K562 (cell line): ENCODE measurements around the gene ACSM6. TPM values are rescaled to one million over a fixed set of nuclear protein-coding genes. Genes with fewer than 3 reads are reported as not detected.

Source experiments
- BACH1 ChIP-seq: fragments of 200-800 bp; sonication (Bioruptor generic); IDR thresholded peaks from 2 replicates; pipeline ENCODE4 v1.6.1; 2016; ENCODE audit warnings: missing genetic modification characterization, missing compliant biosample characterization
- CBFB ChIP-seq: sonication (generic); formaldehyde crosslinking; IDR thresholded peaks from 2 replicates; pipeline ENCODE4 v1.4.0; 2020; ENCODE audit warnings: mild to moderate bottlenecking, missing genetic modification reagents
- CTBP1 ChIP-seq: fragments of 450-650 bp; IDR thresholded peaks from 2 replicates; pipeline ENCODE4 v1.6.1; 2016; ENCODE audit warnings: borderline replicate concordance
- DACH1 ChIP-seq: fragments of 450-650 bp; IDR thresholded peaks from 2 replicates; pipeline ENCODE4 v1.6.1; 2018; ENCODE audit not compliant: partially characterized antibody
- EGR1 ChIP-seq: fragments of 450-650 bp; conservative IDR thresholded peaks from 2 replicates; pipeline ENCODE4 v1.6.1; 2017; ENCODE audit warnings: mild to moderate bottlenecking
- ELF2 ChIP-seq: fragments of 250-450 bp; sonication (Bioruptor Pico); IDR thresholded peaks from 2 replicates; pipeline ENCODE4 v1.5.0; 2021; ENCODE audit warnings: mild to moderate bottlenecking
- GATAD2B ChIP-seq: fragments of 450-650 bp; IDR thresholded peaks from 2 replicates; pipeline ENCODE4 v1.6.1; 2017; ENCODE audit warnings: mild to moderate bottlenecking, borderline replicate concordance
- HDAC6 ChIP-seq: IDR thresholded peaks from 2 replicates; pipeline ENCODE4 v1.6.1; 2012; ENCODE audit warnings: low read depth, mild to moderate bottlenecking, control low read depth, inconsistent platforms, low read length, moderate library complexity
- IFI16 ChIP-seq: fragments of 250-450 bp; sonication (Bioruptor Pico); IDR thresholded peaks from 2 replicates; pipeline ENCODE4 v2.1.2; 2022; ENCODE audit warnings: mild to moderate bottlenecking, inconsistent platforms
- KDM4B ChIP-seq, 2 experiments: fragments of 450-650 bp in 1 of 2; sonication (generic) in 1 of 2; IDR thresholded peaks; 2 replicates each; pipeline ENCODE4 v1.6.1; 2016 to 2017; ENCODE audit warnings: borderline replicate concordance in 2 of 2, antibody characterized with exemption in 1 of 2, low read depth in 1 of 2, mild to moderate bottlenecking in 1 of 2
- KLF6 ChIP-seq: fragments of 250-450 bp; sonication (Bioruptor Pico); IDR thresholded peaks from 2 replicates; pipeline ENCODE4 v1.4.0; 2020; ENCODE audit warnings: mild to moderate bottlenecking, moderate library complexity, borderline replicate concordance
- MEF2D ChIP-seq: conservative IDR thresholded peaks from 2 replicates; pipeline ENCODE4 v1.6.1; 2016; ENCODE audit warnings: low read depth, missing genetic modification characterization, missing compliant biosample characterization
- NBN ChIP-seq: fragments of 450-650 bp; IDR thresholded peaks from 2 replicates; pipeline ENCODE4 v1.6.1; 2016; ENCODE audit warnings: low read depth, mild to moderate bottlenecking
- NEUROD1 ChIP-seq: fragments of 150-350 bp; IDR thresholded peaks from 2 replicates; pipeline ENCODE4 v1.6.1; 2014; ENCODE audit warnings: borderline replicate concordance, low read length, low read depth; ENCODE audit not compliant: partially characterized antibody
- NR2F6 ChIP-seq: fragments of 450-650 bp; formaldehyde crosslinking; IDR thresholded peaks from 2 replicates; pipeline ENCODE4 v1.4.0; 2020; ENCODE audit warnings: mild to moderate bottlenecking
- PRMT5 ChIP-seq: sonication (generic); formaldehyde crosslinking; IDR thresholded peaks from 2 replicates; pipeline ENCODE4 v1.5.0; 2020; ENCODE audit warnings: missing genetic modification reagents
- RBFOX2 ChIP-seq: fragments of 200-400 bp; formaldehyde crosslinking; IDR thresholded peaks from 2 replicates; pipeline ENCODE4 v1.6.1; 2017; ENCODE audit warnings: low read depth, mild to moderate bottlenecking, low read length, moderate library complexity
- SRSF7 ChIP-seq: fragments of 200-400 bp; formaldehyde crosslinking; optimal IDR thresholded peaks from 2 replicates; pipeline ENCODE3; 2017; ENCODE audit warnings: mild to moderate bottlenecking, low read depth, low read length
- ZC3H4 ChIP-seq: sonication (generic); formaldehyde crosslinking; IDR thresholded peaks from 2 replicates; pipeline ENCODE4 v1.9.0; 2021; ENCODE audit warnings: missing genetic modification reagents, borderline replicate concordance
- ZFP36 ChIP-seq: fragments of 150-350 bp; IDR thresholded peaks from 2 replicates; pipeline ENCODE4 v1.6.1; 2018; ENCODE audit warnings: low read length, low read depth; ENCODE audit not compliant: partially characterized antibody
- ZFX ChIP-seq: sonication (generic); formaldehyde crosslinking; IDR thresholded peaks from 2 replicates; pipeline ENCODE4 v1.8.0; 2022; ENCODE audit warnings: mild to moderate bottlenecking, missing genetic modification reagents, moderate library complexity
- ZNF143 ChIP-seq: sonication (generic); formaldehyde crosslinking; IDR thresholded peaks from 2 replicates; pipeline ENCODE4 v1.9.0; 2022; ENCODE audit warnings: mild to moderate bottlenecking, missing genetic modification reagents
- ZNF41 ChIP-seq: fragments of 250-450 bp; sonication (Bioruptor Pico); conservative IDR thresholded peaks from 2 replicates; pipeline ENCODE4 v1.4.0; 2020; ENCODE audit warnings: mild to moderate bottlenecking
- ZNF445 ChIP-seq: fragments of 250-450 bp; sonication (Bioruptor Pico); IDR thresholded peaks from 2 replicates; pipeline ENCODE4 v1.4.0; 2020; ENCODE audit warnings: low read depth, mild to moderate bottlenecking, moderate library complexity
- ZSCAN32 ChIP-seq: fragments of 450-650 bp; formaldehyde crosslinking; IDR thresholded peaks from 2 replicates; pipeline ENCODE4 v1.4.0; 2020; ENCODE audit warnings: mild to moderate bottlenecking, moderate library complexity
- polyA plus RNA-seq, 8 experiments: library from polyadenylated mRNA; depleted of rRNA in 4 of 8; stranded (reverse) in 5 of 8; unstranded in 3 of 8; fragments of >200 nt; fragmentation: Nextera tagmentation in 2 of 8; fragmentation: Illumina TruSeq in 1 of 8; extraction: Ambion mirVana in 2 of 8; extraction: Trizol in 1 of 8; gene quantifications; 2 replicates each; pipeline versions ENCODE4 v1.2.1 to v1.2.3, GENCODE V29; 2011 to 2014; ENCODE audit warnings: inconsistent platforms in 1 of 8, missing spikeins in 1 of 8
- total RNA-seq, 7 experiments: library from RNA; depleted of rRNA in 6 of 7; stranded (reverse); fragments of >200 nt in 6 of 7; fragmentation: Illumina TruSeq in 2 of 7; extraction: Trizol in 2 of 7; gene quantifications; 2 replicates each; pipeline versions ENCODE4 v1.2.1 to v1.2.3, GENCODE V29; 2011 to 2021; ENCODE audit warnings: low replicate concordance in 1 of 7
- TF ChIP-seq, protein P1 (sequence below): fragments of 450-650 bp; IDR thresholded peaks from 2 replicates; pipeline ENCODE4 v1.6.1; 2017; ENCODE audit warnings: mild to moderate bottlenecking, moderate library complexity
- TF ChIP-seq, protein P2 (sequence below): IDR thresholded peaks from 2 replicates; pipeline ENCODE4 v1.6.1; 2012; ENCODE audit warnings: low read depth, low read length, improper control_type of control experiment, borderline replicate concordance
- TF ChIP-seq, protein P3 (sequence below): fragments of 250-450 bp; sonication (Bioruptor Pico); IDR thresholded peaks from 2 replicates; pipeline ENCODE4 v1.4.0; 2020; ENCODE audit warnings: mild to moderate bottlenecking

The ACSM6 gene
- total and polyA plus RNA-seq, 9 of the 15 experiments (the other 6 are each of a cell fraction or from before 2014, with no cell fraction given), result not detected

DNA sequence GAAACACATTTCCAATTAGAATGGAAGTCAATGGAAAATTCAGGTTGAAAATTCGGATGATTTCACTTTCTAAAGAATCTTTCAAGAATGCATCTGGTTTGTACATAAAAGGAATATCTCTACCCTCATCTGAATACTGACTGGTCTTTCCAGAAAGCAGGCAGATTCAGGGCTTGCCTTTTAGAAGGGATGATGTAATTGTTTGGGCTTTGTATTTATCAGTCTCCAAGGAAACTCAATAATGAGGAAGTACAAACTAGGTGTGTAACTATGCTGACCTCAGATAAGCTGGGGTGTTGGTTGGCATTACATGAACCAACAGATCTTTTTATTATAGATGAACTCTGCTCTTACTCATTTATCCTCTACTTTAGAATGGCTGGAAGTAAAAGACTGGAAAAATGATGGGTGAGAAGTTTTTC is 72.6 kb downstream of the ACSM6 start (continued):
- TF ChIP-seq, protein P1, sequence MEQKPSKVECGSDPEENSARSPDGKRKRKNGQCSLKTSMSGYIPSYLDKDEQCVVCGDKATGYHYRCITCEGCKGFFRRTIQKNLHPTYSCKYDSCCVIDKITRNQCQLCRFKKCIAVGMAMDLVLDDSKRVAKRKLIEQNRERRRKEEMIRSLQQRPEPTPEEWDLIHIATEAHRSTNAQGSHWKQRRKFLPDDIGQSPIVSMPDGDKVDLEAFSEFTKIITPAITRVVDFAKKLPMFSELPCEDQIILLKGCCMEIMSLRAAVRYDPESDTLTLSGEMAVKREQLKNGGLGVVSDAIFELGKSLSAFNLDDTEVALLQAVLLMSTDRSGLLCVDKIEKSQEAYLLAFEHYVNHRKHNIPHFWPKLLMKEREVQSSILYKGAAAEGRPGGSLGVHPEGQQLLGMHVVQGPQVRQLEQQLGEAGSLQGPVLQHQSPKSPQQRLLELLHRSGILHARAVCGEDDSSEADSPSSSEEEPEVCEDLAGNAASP, result no peak
- TF ChIP-seq SRSF7, result no peak
- no peak for TF ChIP-seq NBN
- TF ChIP-seq ZFP36, result no peak
- no peak for TF ChIP-seq ZFX (CRISPR knock-in tag)
- TF ChIP-seq KDM4B (IDR thresholded peaks at IDR 0.05; ENCODE audit: borderline replicate concordance in 2 of 2, low read depth in 1 of 2), result no peak
- TF ChIP-seq CBFB, result no peak
- no peak for TF ChIP-seq ZNF445 (CRISPR knock-in tag)
- no peak for TF ChIP-seq EGR1
- TF ChIP-seq ZNF143 (CRISPR knock-in tag), result no peak
- TF ChIP-seq, protein P2, sequence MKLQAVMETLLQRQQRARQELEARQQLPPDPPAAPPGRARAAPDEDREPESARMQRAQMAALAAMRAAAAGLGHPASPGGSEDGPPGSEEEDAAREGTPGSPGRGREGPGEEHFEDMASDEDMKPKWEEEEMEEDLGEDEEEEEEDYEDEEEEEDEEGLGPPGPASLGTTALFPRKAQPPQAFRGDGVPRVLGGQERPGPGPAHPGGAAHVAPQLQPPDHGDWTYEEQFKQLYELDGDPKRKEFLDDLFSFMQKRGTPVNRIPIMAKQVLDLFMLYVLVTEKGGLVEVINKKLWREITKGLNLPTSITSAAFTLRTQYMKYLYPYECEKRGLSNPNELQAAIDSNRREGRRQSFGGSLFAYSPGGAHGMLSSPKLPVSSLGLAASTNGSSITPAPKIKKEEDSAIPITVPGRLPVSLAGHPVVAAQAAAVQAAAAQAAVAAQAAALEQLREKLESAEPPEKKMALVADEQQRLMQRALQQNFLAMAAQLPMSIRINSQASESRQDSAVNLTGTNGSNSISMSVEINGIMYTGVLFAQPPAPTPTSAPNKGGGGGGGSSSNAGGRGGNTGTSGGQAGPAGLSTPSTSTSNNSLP, result peak; percentile 56; the same call in 1 of the 2 replicates
- no peak for TF ChIP-seq ZSCAN32 (CRISPR knock-in tag)
- TF ChIP-seq CTBP1, result peak; percentile 52; the same call in 1 of the 2 replicates
- TF ChIP-seq MEF2D (tag), result 0 out of 2 replicates have a peak, but pooled peaks have one; percentile 18
- peak; percentile 37 for TF ChIP-seq DACH1
- TF ChIP-seq ZNF41 (CRISPR knock-in tag), result no peak
- TF ChIP-seq ELF2 (CRISPR knock-in tag), result no peak
- TF ChIP-seq RBFOX2, result no peak
- TF ChIP-seq GATAD2B, result peak; percentile 61; the same call in 1 of the 2 replicates
- TF ChIP-seq ZC3H4 (CRISPR knock-in tag), result no peak
- TF ChIP-seq NR2F6 (CRISPR knock-in tag), result no peak
- TF ChIP-seq, protein P3, sequence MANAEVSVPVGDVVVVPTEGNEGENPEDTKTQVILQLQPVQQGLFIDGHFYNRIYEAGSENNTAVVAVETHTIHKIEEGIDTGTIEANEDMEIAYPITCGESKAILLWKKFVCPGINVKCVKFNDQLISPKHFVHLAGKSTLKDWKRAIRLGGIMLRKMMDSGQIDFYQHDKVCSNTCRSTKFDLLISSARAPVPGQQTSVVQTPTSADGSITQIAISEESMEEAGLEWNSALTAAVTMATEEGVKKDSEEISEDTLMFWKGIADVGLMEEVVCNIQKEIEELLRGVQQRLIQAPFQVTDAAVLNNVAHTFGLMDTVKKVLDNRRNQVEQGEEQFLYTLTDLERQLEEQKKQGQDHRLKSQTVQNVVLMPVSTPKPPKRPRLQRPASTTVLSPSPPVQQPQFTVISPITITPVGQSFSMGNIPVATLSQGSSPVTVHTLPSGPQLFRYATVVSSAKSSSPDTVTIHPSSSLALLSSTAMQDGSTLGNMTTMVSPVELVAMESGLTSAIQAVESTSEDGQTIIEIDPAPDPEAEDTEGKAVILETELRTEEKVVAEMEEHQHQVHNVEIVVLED (CRISPR knock-in tag), result no peak
- TF ChIP-seq PRMT5 (CRISPR knock-in tag), result no peak
- TF ChIP-seq KLF6 (CRISPR knock-in tag), result no peak
- peak; percentile 76; the same call in 1 of the 2 replicates for TF ChIP-seq BACH1 (tag)
- no peak for TF ChIP-seq HDAC6
- TF ChIP-seq IFI16 (CRISPR knock-in tag), result no peak
- peak; percentile 80 for TF ChIP-seq NEUROD1
